ENCODE data around the gene OR8D2.

The OR8D2 gene

DNA sequence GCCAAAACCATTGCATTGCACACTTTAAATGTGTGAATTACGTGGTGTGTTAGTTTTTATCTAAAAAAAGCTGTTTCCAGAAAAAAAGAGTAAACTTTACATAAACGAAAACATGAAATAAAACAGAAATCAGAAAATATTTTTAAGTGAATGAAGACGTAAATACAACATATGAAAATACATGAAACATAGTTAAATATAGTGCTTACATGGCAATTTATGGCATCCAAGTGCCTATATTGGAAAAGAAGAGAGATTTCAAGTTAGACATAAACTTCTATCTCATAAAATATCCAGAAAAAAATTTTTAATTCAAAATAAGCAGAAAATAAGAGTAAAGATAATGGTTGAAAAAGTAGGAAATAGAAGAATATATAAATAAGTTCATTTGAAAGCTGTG, 11.9 kb upstream of the OR8D2 start:
- H3K9me3 ChIP-seq (ENCODE audit: low read length): no peaks in the 10 kb centered on the region
- no peak overlapping the region for H3K4me3 ChIP-seq (ENCODE audit: low read depth, low read length, poor library complexity, severe bottlenecking)
- no peaks in the 10 kb centered on the region for H3K79me2 ChIP-seq (ENCODE audit: insufficient read depth, low read length)
- H3K36me3 ChIP-seq (ENCODE audit: insufficient read depth, low read length): no peaks in the 10 kb centered on the region
- H3K4me2 ChIP-seq (ENCODE audit: low read length): no peak overlapping the region
- H3K9me2 ChIP-seq (ENCODE audit: low read depth, low read length): no peaks in the 10 kb centered on the region
- H3K27me3 ChIP-seq (ENCODE audit: insufficient read depth, low read length): no peaks in the 10 kb centered on the region
- H4K20me1 ChIP-seq (ENCODE audit: insufficient read depth, low read length): no peaks in the 10 kb centered on the region
- no peak overlapping the region for H3K9ac ChIP-seq (ENCODE audit: low read length)
- no peak overlapping the region for H3K27ac ChIP-seq (ENCODE audit: low read depth, low read length, poor library complexity, severe bottlenecking)
- TF ChIP-seq CTCF (IDR thresholded peaks at IDR 0.05; ENCODE audit: low read length) (no peak), EZH2 (IDR thresholded peaks at IDR 0.05; ENCODE audit: borderline replicate concordance, low read length) (no peak)
- no peaks in the 10 kb centered on the region for H3F3A ChIP-seq (ENCODE audit: insufficient read depth, low read length)
- peaks cover 3% of the 10 kb centered on the region for H3K4me1 ChIP-seq (ENCODE audit: insufficient read depth, low read length, severe bottlenecking)
- no peak overlapping the region for H2AFZ ChIP-seq (ENCODE audit: low read length)

- H3K9me2 ChIP-seq (ENCODE audit: low read depth, low read length): no peaks in the 10 kb centered on the region
- H3K27me3 ChIP-seq (ENCODE audit: insufficient read depth, low read length): no peaks in the 10 kb centered on the region
- H2AFZ ChIP-seq (ENCODE audit: low read length): no peak overlapping the region
- no peaks in the 10 kb centered on the region for H3K79me2 ChIP-seq (ENCODE audit: insufficient read depth, low read length)
- H3K36me3 ChIP-seq (ENCODE audit: insufficient read depth, low read length): no peaks in the 10 kb centered on the region
- no peak overlapping the region for H3K27ac ChIP-seq (ENCODE audit: low read depth, low read length, poor library complexity, severe bottlenecking)
- peaks cover 3% of the 10 kb centered on the region for H3K4me1 ChIP-seq (ENCODE audit: insufficient read depth, low read length, severe bottlenecking)
- H3K4me3 ChIP-seq (ENCODE audit: low read depth, low read length, poor library complexity, severe bottlenecking): no peak overlapping the region
- no peaks in the 10 kb centered on the region for H3F3A ChIP-seq (ENCODE audit: insufficient read depth, low read length)
- no peak overlapping the region for H3K4me2 ChIP-seq (ENCODE audit: low read length)
- H4K20me1 ChIP-seq (ENCODE audit: insufficient read depth, low read length): no peaks in the 10 kb centered on the region
- no peak overlapping the region for H3K9ac ChIP-seq (ENCODE audit: low read length)
- no peaks in the 10 kb centered on the region for H3K9me3 ChIP-seq (ENCODE audit: low read length)
- TF ChIP-seq EZH2 (IDR thresholded peaks at IDR 0.05; ENCODE audit: borderline replicate concordance, low read length): no peak
- no peak for TF ChIP-seq CTCF (IDR thresholded peaks at IDR 0.05; ENCODE audit: low read length)
Observed at GRCh38 chr11:124329787-124330478, 9.9 kb upstream of the OR8D2 start.

GRCh38 chr11:124327775-124328174, 7.8 kb upstream of the OR8D2 start:
- Histone ChIP-seq H3K9ac (ENCODE audit: low read length) (no peak overlapping the region), H3K27ac (ENCODE audit: low read depth, low read length, poor library complexity, severe bottlenecking) (no peak overlapping the region), H3K4me1 (ENCODE audit: insufficient read depth, low read length, severe bottlenecking) (peaks cover 3% of the 10 kb centered on the region), H3F3A (ENCODE audit: insufficient read depth, low read length) (no peaks in the 10 kb centered on the region), H2AFZ (ENCODE audit: low read length) (no peak overlapping the region), H3K36me3 (ENCODE audit: insufficient read depth, low read length) (no peaks in the 10 kb centered on the region), H3K79me2 (ENCODE audit: insufficient read depth, low read length) (no peaks in the 10 kb centered on the region), H3K4me2 (ENCODE audit: low read length) (no peak overlapping the region), H3K9me2 (ENCODE audit: low read depth, low read length) (no peaks in the 10 kb centered on the region), H3K27me3 (ENCODE audit: insufficient read depth, low read length) (no peaks in the 10 kb centered on the region), H4K20me1 (ENCODE audit: insufficient read depth, low read length) (no peaks in the 10 kb centered on the region), H3K9me3 (ENCODE audit: low read length) (no peaks in the 10 kb centered on the region), H3K4me3 (ENCODE audit: low read depth, low read length, poor library complexity, severe bottlenecking) (no peak overlapping the region)
- TF ChIP-seq EZH2 (IDR thresholded peaks at IDR 0.05; ENCODE audit: borderline replicate concordance, low read length) (no peak), CTCF (IDR thresholded peaks at IDR 0.05; ENCODE audit: low read length) (no peak)
